T47D (cell line): Measurements from ENCODE around the gene MTURN.
A peak's percentile ranks its signal among the peaks of the same experiment; 100 is the strongest.

Experiments
- DNase-seq, 2 experiments: peaks; one replicate each; pipeline versions ENCODE4 v3.0.0 to v3.0.0-alpha.2; 2011 to 2012; ENCODE audit warnings: low read depth in 1 of 2, low spot score in 1 of 2
- JUND ChIP-seq: IDR thresholded peaks from 2 replicates; pipeline ENCODE4 v1.6.1; 2012; ENCODE audit warnings: low read depth
- in situ Hi-C: cut with HindIII; loops from 2 replicates; pipeline ENCODE4 v1.10.0; 2016; ENCODE audit warnings: low sequenced_read_pairs, low pct_unique_long_range_greater_than_20kb

MTURN gene

DNA sequence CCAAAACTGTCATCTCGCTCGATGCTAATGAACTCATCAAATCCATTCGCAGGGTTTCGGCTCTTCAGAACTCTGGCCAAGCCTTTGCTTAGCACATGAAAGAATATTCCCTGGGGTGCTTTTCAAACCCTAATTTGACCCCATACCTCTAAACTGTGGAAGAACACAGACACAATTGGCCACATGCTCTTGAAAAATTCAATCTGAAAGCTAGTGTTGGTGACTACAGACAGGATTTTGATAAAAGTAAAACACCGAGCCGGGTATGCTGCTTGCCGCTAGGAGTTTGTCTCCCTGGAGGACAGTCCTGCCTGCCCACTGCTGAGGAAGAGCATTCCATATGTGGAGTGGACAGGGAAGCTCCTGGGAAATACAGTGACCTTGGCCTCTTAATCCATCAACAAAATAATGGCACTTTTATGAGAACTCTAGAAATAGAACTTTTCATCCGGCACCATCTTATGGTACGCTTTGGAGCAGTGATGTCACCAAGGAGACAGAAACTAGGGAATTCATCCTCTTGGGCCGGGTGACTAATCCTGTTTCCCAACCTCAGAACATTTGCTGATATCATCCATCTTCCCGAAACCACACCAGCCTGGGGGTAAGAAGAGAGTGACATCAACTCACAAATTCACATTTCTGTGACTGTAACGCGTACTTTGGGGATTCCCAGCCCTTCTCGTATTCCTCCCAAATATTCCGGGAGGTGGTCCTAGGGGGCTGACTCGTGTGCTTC is 34.2 kb downstream of the MTURN start:
- no peak for TF ChIP-seq JUND
- in situ Hi-C loops = no loop called here
- DNase-seq = peak in 1 of 2 experiments; percentile 56

DNA sequence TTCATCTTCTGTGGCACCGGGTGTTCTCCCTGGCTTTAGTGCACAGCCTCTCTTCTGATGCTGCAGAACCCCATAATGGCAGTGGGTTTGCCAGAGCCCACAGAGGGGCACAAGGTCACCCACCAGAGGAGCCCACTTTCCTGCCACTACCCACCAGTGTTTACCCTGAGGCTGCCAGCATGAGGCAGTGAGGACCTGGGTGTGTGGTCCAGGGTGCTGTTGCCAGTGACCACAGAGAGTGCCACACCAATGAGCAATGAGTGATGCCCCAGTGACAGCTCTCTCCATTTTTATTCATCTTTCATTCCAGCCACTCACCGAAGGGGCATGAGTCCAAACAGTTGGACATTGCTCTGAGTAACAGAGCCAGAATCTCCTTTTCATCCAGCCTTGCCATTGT is 34.8 kb downstream of the MTURN start:
- DNase-seq = no peak
- no peak for TF ChIP-seq JUND
- in situ Hi-C loops = no loop called here

DNA sequence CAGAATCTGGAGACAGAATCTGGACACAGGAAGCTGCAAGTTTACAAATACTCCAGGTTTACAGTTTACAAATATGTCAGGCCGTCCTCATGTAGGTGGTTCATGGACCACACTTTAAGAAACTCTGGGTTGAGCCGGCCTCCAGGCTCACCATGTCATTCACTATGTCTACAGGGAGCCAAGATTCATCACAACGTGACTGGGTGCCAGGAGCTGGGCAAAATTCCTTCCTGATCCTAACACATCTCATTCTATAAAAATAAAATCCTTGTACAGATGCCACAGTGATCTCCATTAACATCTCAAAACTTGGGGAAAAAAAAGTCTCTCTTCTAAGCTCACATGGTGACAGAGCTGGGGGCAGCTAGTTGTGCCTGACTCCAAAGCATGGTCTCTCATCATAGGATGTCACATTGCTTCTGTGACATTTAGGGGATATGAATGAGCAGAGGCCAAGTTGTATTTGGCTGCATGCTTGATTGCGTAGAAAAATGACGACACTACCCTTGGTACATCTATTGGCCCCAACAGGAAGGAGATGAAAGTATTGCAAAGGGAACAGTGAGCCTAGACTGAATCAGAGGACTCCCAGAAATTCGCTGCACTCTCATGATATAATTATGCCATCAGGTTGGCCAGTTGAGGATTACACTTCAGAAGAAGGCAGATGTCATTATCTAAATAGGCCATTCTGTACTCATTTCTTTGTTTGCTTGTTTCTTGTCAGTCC is 35.9 kb downstream of the MTURN start:
- in situ Hi-C loops = no loop called here
- peak in 1 of 2 experiments; percentile 39 for DNase-seq
- no peak for TF ChIP-seq JUND

DNA sequence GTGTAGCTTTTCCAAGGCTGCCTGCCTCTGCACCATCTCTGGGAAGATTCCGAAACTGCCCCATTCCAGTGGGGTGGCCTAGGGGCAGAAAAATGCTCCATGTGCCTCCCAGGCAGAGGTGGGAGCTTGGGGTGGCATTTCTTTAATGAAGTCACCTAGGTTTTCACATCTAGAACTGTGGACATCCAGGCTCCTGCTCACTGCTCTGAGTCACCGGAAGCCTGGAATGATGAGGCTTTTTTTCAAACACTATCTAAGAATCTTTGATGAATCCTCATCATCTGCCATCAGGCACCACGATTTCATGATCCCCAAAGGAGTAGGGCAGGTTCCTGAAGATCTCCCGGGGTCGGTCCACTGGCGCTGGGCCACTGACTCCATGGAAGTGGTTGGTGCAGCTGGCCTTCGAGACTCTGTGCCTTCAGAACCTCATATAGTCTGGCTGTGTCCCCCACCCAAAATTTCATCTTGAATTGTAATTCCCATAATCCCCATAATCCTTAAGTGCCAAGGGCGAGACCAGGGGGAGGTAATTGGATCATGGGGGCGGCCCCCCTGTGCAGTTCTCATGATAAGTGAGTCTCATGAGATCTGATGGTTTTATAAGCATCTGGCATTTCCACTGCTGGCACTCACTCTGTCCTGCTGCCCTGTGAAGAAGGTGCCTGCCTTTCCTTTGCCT is 37.1 kb downstream of the MTURN start:
- in situ Hi-C loops = no loop called here
- DNase-seq = no peak
- no peak for TF ChIP-seq JUND

GRCh38 chr7:30172451-30172850 is 37.7 kb downstream of the MTURN start:
- no peak for TF ChIP-seq JUND
- DNase-seq = peak in 1 of 2 experiments; percentile 44
- in situ Hi-C loops = no loop called here

- no peak for TF ChIP-seq JUND
Observed at GRCh38 chr7:30173058-30173897, 38.5 kb downstream of the MTURN start.

GRCh38 chr7:30175180-30175579 is 40.4 kb downstream of the MTURN start:
- DNase-seq = no peak
- in situ Hi-C loops = no loop called here
- no peak for TF ChIP-seq JUND

More at GRCh38 chr7:30173058-30173897, 38.5 kb downstream of the MTURN start:
- in situ Hi-C loops = no loop called here
- peak; percentile 31 to 95 for DNase-seq

GRCh38 chr7:30175636-30176147 is 40.9 kb downstream of the MTURN start:
- TF ChIP-seq JUND = no peak
- DNase-seq = no peak
- in situ Hi-C loops = no loop called here

DNA sequence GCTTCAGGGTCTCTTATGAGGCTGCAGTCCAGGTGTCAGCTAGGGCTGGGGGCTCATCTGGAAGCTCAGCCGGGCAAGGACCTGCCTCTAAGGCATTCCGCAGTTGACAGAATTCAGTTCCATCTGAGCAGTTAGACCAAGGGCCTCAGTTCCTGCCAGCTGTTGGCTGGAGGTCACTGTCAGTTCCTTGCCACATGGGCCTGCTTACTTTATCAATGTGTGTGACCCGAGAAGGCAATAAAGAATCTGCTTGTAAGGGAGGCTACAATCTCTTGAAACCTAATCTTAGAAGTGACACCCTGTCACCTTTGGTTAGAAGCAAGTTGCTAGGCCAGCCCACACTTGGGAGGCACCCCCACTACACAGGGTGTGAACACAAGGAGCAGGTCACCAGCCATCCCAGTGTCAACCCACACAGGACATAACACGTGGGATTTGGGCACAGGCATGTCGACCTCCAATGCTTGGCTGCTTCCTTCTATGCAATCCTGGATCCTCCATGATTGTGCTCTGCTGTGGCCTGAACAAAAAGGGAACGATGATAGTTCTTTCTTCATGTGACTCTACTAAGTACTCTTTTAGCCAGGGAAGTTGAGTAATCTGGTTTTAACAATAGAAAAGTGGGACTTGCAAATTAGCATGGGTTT is 41.8 kb downstream of the MTURN start:
- no peak for DNase-seq
- in situ Hi-C loops = no loop called here
- TF ChIP-seq JUND = no peak

GRCh38 chr7:30177186-30177585 is 42.4 kb downstream of the MTURN start:
- TF ChIP-seq JUND = no peak
- in situ Hi-C loops = no loop called here
- no peak for DNase-seq

DNA sequence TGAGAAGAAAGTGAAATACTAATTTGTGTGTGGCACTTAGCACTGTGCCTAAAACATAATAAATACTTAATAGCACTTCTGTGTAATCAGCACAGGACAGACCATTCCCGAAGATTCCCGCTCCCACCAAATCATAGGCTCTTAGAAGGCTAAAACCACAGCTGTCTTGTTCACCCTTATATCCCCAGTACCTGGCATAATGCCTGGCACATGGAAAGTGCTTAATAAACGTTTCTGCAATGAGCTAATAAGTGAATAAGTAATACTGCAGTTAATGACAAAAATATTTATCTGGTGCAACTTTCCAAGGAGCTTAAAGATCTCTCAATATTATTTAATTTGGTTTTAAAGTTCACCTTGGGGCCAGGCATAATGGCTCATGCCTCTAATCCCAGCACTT is 43.2 kb downstream of the MTURN start:
- DNase-seq = no peak
- no peak for TF ChIP-seq JUND
- in situ Hi-C loops = no loop called here

DNA sequence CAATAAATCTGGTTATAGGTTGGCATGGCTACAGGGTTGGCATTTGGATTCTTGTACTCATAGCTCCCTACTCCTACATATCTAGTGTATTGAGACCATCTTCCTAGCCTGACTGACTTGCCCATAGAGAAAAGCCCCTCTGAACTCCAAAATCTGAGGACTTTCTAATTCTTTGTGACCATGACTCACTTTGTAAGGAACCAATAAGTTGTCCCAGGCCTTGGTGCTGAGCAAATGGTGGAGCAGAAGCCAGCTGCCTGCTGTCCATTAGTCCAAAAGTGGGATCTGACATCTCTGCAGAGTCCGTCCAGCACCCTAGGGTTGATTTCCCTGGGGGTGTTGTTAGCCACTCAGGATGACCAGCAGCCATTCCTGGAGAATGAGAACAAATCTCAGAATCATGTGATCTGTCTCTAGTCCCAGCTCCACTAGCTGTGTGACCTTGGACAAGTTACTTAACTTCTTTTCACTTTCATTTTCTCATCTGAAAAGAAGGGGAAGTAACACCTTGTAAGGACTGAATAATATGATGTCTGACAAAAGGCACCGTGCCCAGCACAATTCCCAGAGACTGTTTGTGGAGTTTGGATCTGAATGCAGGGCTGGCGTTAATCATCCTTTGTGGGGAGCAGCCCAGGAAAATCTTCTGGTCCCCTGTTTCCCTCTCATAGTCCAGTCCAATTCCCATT is 44.1 kb downstream of the MTURN start:
- no peak for DNase-seq
- in situ Hi-C loops = no loop called here
- TF ChIP-seq JUND = no peak
